B cell (primary cell): ENCODE results near the gene PPP2R2D. TPM values are rescaled to one million over a fixed set of nuclear protein-coding genes. Genes with fewer than 3 reads are reported as not detected.
"Not testable (repeated sequence)": the region's sequence is repeated elsewhere in the genome, so short reads cannot be mapped to it uniquely, and the experiment has no call there.

Experiments
- ATAC-seq: fragments of 200-7000 bp; cut with Tn5 transposase; one replicate; pipeline ENCODE4 v1.10.0; 2021; ENCODE audit warnings: low read depth, mild to moderate bottlenecking, moderate number of reproducible peaks, moderate library complexity
- CTCF ChIA-PET: fragments of 350-600 bp; sonication (Branson Sonifier 250); formaldehyde crosslinking; loops from one replicate; lab custom pipeline; 2021; ENCODE audit warnings: antibody characterized with exemption, inconsistent platforms; lab: Charles Lee
- POLR2A ChIA-PET: fragments of 350-600 bp; sonication (Branson Sonifier 250); formaldehyde crosslinking; loops from one replicate; lab custom pipeline; 2021; ENCODE audit warnings: antibody characterized with exemption; lab: Charles Lee
- DNase-seq: peaks from one replicate; pipeline ENCODE4 v3.0.0; 2013
- H2AFZ ChIP-seq: 2 replicates; pipeline ENCODE4 v1.6.1; 2012; ENCODE audit warnings: mild to moderate bottlenecking, low read depth, low read length; ENCODE audit not compliant: insufficient read depth, poor library complexity, severe bottlenecking
- H3K27ac ChIP-seq, 2 donors: 1 replicate in 1 of 2; 2 replicates in 1 of 2; pipeline ENCODE4 v1.5.1; 2012 to 2013; ENCODE audit warnings: low read length in 2 of 2, mild to moderate bottlenecking in 2 of 2, moderate library complexity in 1 of 2
- H3K27me3 ChIP-seq, 4 experiments: fragments of 200-600 bp in 1 of 4; sonication (generic) in 1 of 4; replicated peaks in 1 of 4; 1 replicate in 2 of 4; 2 replicates in 2 of 4; pipeline versions ENCODE4 v1.6.1 to v1.7.0; 2013 to 2016; ENCODE audit warnings: low read length in 3 of 4, mild to moderate bottlenecking in 2 of 4, mixed read lengths in 1 of 4, moderate library complexity in 1 of 4; ENCODE audit not compliant: insufficient read depth in 4 of 4, control insufficient read depth in 3 of 4; ENCODE audit errors: control extremely low read depth in 1 of 4
- H3K36me3 ChIP-seq, 2 experiments: replicated peaks in 1 of 2; 1 replicate in 1 of 2; 2 replicates in 1 of 2; pipeline versions ENCODE4 v1.6.1 to v1.7.1; 2013; ENCODE audit warnings: low read length in 1 of 2; ENCODE audit not compliant: insufficient read depth in 2 of 2, control insufficient read depth in 1 of 2; ENCODE audit errors: control extremely low read depth in 1 of 2, extremely low read depth in 1 of 2
- H3K4me1 ChIP-seq, 2 donors: fragments of 200-600 bp in 1 of 2; sonication (generic) in 1 of 2; 1 replicate in 1 of 2; 2 replicates in 1 of 2; pipeline versions ENCODE4 v1.5.1 to v1.6.1; 2013 to 2017; ENCODE audit warnings: low read length in 2 of 2; ENCODE audit not compliant: control insufficient read depth in 2 of 2, insufficient read depth in 2 of 2
- H3K4me2 ChIP-seq: replicated peaks from 2 replicates; pipeline ENCODE3; 2012; ENCODE audit warnings: mild to moderate bottlenecking, low read depth, low read length; ENCODE audit not compliant: poor library complexity, severe bottlenecking
- H3K4me3 ChIP-seq, 5 experiments: fragments of 200-600 bp in 1 of 5; sonication (generic) in 1 of 5; 1 replicate in 3 of 5; 2 replicates in 2 of 5; pipeline versions ENCODE4 v1.5.1 to v1.7.0; 2011 to 2016; ENCODE audit warnings: low read length in 4 of 5, mild to moderate bottlenecking in 4 of 5, low read depth in 2 of 5, control low read depth in 1 of 5, moderate library complexity in 1 of 5; ENCODE audit not compliant: insufficient read depth in 1 of 5; ENCODE audit errors: control extremely low read depth in 1 of 5, extremely low read depth in 1 of 5
- H3K79me2 ChIP-seq: fragments of 200-600 bp; sonication (generic); one replicate; pipeline ENCODE4 v1.6.0; 2016; ENCODE audit warnings: low read length; ENCODE audit not compliant: control insufficient read depth, insufficient read depth
- H3K9ac ChIP-seq: fragments of 200-600 bp; sonication (generic); 2 replicates; pipeline ENCODE4 v1.6.1; 2017; ENCODE audit warnings: mild to moderate bottlenecking, low read length, moderate library complexity
- H3K9me3 ChIP-seq, 3 donors: one replicate each; pipeline versions ENCODE4 v1.6.1 to v1.7.1; 2013; ENCODE audit warnings: low read length in 2 of 3; ENCODE audit not compliant: control insufficient read depth in 2 of 3, insufficient read depth in 1 of 3; ENCODE audit errors: control extremely low read depth in 1 of 3
- H4K20me1 ChIP-seq: 2 replicates; pipeline ENCODE4 v1.6.0; 2012; ENCODE audit warnings: mild to moderate bottlenecking, low read length; ENCODE audit not compliant: insufficient read depth, control insufficient read depth, poor library complexity, severe bottlenecking
- H3K27ac Mint-ChIP-seq: one replicate; pipeline ENCODE4 v1.8.0; 2021; ENCODE audit warnings: mixed read lengths
- H3K27me3 Mint-ChIP-seq: one replicate; pipeline ENCODE4 v1.8.0; 2021; ENCODE audit warnings: mixed read lengths
- H3K4me1 Mint-ChIP-seq: one replicate; pipeline ENCODE4 v1.8.0; 2021; ENCODE audit warnings: mixed read lengths
- H3K4me3 Mint-ChIP-seq: one replicate; pipeline ENCODE4 v1.8.0; 2021; ENCODE audit warnings: mixed read lengths
- H3K9me3 Mint-ChIP-seq: one replicate; pipeline ENCODE4 v1.8.0; 2022; ENCODE audit warnings: mixed read lengths; ENCODE audit not compliant: insufficient read depth
- CTCF ChIP-seq: fragments of 200-600 bp; IDR thresholded peaks from one replicate; pipeline ENCODE4 v1.8.0; 2022; ENCODE audit warnings: antibody characterized with exemption, mild to moderate bottlenecking
- EZH2 ChIP-seq: IDR thresholded peaks from 2 replicates; pipeline ENCODE4 v1.6.1; 2012; ENCODE audit warnings: borderline replicate concordance, low read depth, mild to moderate bottlenecking, moderate library complexity, low read length; ENCODE audit not compliant: insufficient read depth, poor library complexity, severe bottlenecking
- WGBS: methylation state at CpG from one replicate; pipeline ENCODE4 v1.1.5; 2013; ENCODE audit warnings: missing lambda C conversion rate; ENCODE audit not compliant: insufficient coverage; 5-methylcytosine and 5-hydroxymethylcytosine counted together
- intact Hi-C: fragments of 100-400 bp; cut with micrococcal nuclease; formaldehyde crosslinking; loops from one replicate; pipeline ENCODE4 v1.10.0; 2022
- polyA plus RNA-seq: library from polyadenylated mRNA; depleted of rRNA; stranded (reverse); fragments of >200 nt; gene quantifications from 2 replicates; pipeline ENCODE4 v1.2.3, GENCODE V29; 2012
- total RNA-seq, 2 donors: library from RNA; stranded (reverse); fragments of 120-200 nt in 1 of 2; gene quantifications; 1 replicate in 1 of 2; 2 replicates in 1 of 2; pipeline versions ENCODE4 v1.2.3 to v1.2.4, GENCODE V29; 2013 to 2022

PPP2R2D gene
- total and polyA plus RNA-seq, 2 donors (not counting 1 experiment from before 2014, with no cell fraction given): 25.8 to 45.6 TPM

- peak overlapping the region; percentile 78 for H3K4me3 Mint-ChIP-seq
- peaks cover 15% of the 10 kb centered on the region for H4K20me1 ChIP-seq
- WGBS: no CpG with 5 or more reads among the region's 6 CpGs
- H3K36me3 ChIP-seq: no peaks in the 10 kb centered on the region
- no peaks in the 10 kb centered on the region for H3K79me2 ChIP-seq
- no peak overlapping the region for H2AFZ ChIP-seq
- peaks cover 17% of the 10 kb centered on the region for H3K4me1 Mint-ChIP-seq
- H3K27ac Mint-ChIP-seq: no peak overlapping the region
- POLR2A ChIA-PET: no interaction called here
- ATAC-seq (no peak), DNase-seq (no peak)
- peaks cover 11 to 17% of the 10 kb centered on the region in 2 donors for H3K4me1 ChIP-seq
- H3K9me3 Mint-ChIP-seq: no peaks in the 10 kb centered on the region
- H3K4me3 ChIP-seq: no peak overlapping the region
- TF ChIP-seq EZH2: no peak
- TF ChIP-seq CTCF: no peak
- peaks cover 4% of the 10 kb centered on the region for H3K27me3 Mint-ChIP-seq
- CTCF ChIA-PET: no interaction called here
- no peak overlapping the region for H3K9ac ChIP-seq
- no peak overlapping the region for H3K27ac ChIP-seq
- peaks cover 0 to 13% (median 0%) of the 10 kb centered on the region in 4 experiments for H3K27me3 ChIP-seq
- H3K4me2 ChIP-seq: no peak overlapping the region
- intact Hi-C loops: loop anchor here (5.0 kb wide), 1 partner anchor 324 kb away; the partner anchor contains the start of gene STK32C
- no peaks in the 10 kb centered on the region for H3K9me3 ChIP-seq
Measured at GRCh38 chr10:131983780-131984179, 83.0 kb downstream of the PPP2R2D start.

- H3K9me3 Mint-ChIP-seq, H3K27ac ChIP-seq, H3K79me2 ChIP-seq, CTCF ChIA-PET, H3K27ac Mint-ChIP-seq, H3K4me3 ChIP-seq, H2AFZ ChIP-seq, POLR2A ChIA-PET, H3K4me3 Mint-ChIP-seq, H3K36me3 ChIP-seq, DNase-seq, H4K20me1 ChIP-seq, ATAC-seq, H3K4me2 ChIP-seq, H3K9ac ChIP-seq, H3K9me3 ChIP-seq, H3K27me3 ChIP-seq, H3K4me1 Mint-ChIP-seq, intact Hi-C loops, H3K27me3 Mint-ChIP-seq, H3K4me1 ChIP-seq: not testable (repeated sequence)
- WGBS: 95% methylated on average over 3 of the region's 7 CpGs
Measured at GRCh38 chr10:131986851-131987250, 86.0 kb downstream of the PPP2R2D start.

GRCh38 chr10:131987301-131987700 lies 86.5 kb downstream of the PPP2R2D start:
- H3K9me3 Mint-ChIP-seq, H3K4me3 Mint-ChIP-seq, H3K4me3 ChIP-seq, H3K4me2 ChIP-seq, ATAC-seq, H3K4me1 ChIP-seq, DNase-seq, H3K9ac ChIP-seq, H3K79me2 ChIP-seq, H2AFZ ChIP-seq, POLR2A ChIA-PET, H3K9me3 ChIP-seq, H3K27me3 ChIP-seq, H3K36me3 ChIP-seq, H4K20me1 ChIP-seq, H3K27ac Mint-ChIP-seq, H3K27me3 Mint-ChIP-seq, H3K27ac ChIP-seq, intact Hi-C loops, H3K4me1 Mint-ChIP-seq, CTCF ChIA-PET: not testable (repeated sequence)
- WGBS: 95% methylated on average over 3 of the region's 5 CpGs
